NCI-H1694 treated with DMSO at 0.1 percent for 48 hours (cell line): ENCODE measurements around the gene NUP153.
A peak's percentile ranks its signal among the peaks of the same experiment; 100 is the strongest.
"Not testable (repeated sequence)": the region's sequence is repeated elsewhere in the genome, so short reads cannot be mapped to it uniquely, and the experiment has no call there.

ENCODE experiments used
- DNase-seq: peaks from one replicate; lab custom pipeline; 2025; lab: John Stamatoyannopoulos, UW

NUP153 gene

GRCh38 chr6:17601386-17601703 lies 105.4 kb downstream of the NUP153 start:
- DNase-seq: no peak

GRCh38 chr6:17600527-17601385 lies 106.0 kb downstream of the NUP153 start:
- DNase-seq: no peak

- DNase-seq: peak; percentile 68
Observed at GRCh38 chr6:17599877-17600526, 106.7 kb downstream of the NUP153 start, which contains the start of gene FAM8A1. TSS of gene FAM8A1 (plus strand) at chr6:17600302. CDS start at chr6:17600410, 108 bp downstream.

- no peak for DNase-seq
Observed at GRCh38 chr6:17596085-17596484, 110.6 kb downstream of the NUP153 start.

- DNase-seq: no peak
Observed at GRCh38 chr6:17593246-17593645, 113.5 kb downstream of the NUP153 start.

- DNase-seq: no peak
Observed at GRCh38 chr6:17591287-17591686, 115.4 kb downstream of the NUP153 start.

GRCh38 chr6:17589406-17590096 lies 117.2 kb downstream of the NUP153 start:
- DNase-seq: no peak

GRCh38 chr6:17588011-17588410 lies 118.7 kb downstream of the NUP153 start:
- DNase-seq: no peak

- DNase-seq: not testable (repeated sequence)
Observed at GRCh38 chr6:17586623-17587022, 120.1 kb downstream of the NUP153 start.

- DNase-seq: no peak
Observed at GRCh38 chr6:17585766-17586490, 120.8 kb downstream of the NUP153 start.

GRCh38 chr6:17584241-17584803 lies 122.4 kb downstream of the NUP153 start:
- DNase-seq: peak; percentile 96

- no peak for DNase-seq
Observed at GRCh38 chr6:17583811-17584210, 122.9 kb downstream of the NUP153 start.

- not testable (repeated sequence) for DNase-seq
Observed at GRCh38 chr6:17581282-17581681, 125.4 kb downstream of the NUP153 start.

- DNase-seq: no peak
Observed at GRCh38 chr6:17580518-17581048, 126.1 kb downstream of the NUP153 start.

GRCh38 chr6:17577059-17577458 lies 129.7 kb downstream of the NUP153 start:
- DNase-seq: no peak

- DNase-seq: no peak
Observed at GRCh38 chr6:17574866-17575560, 131.7 kb downstream of the NUP153 start.

- DNase-seq: no peak
Observed at GRCh38 chr6:17565399-17565798, 141.3 kb downstream of the NUP153 start.
